ENCODE data around the gene SNCG. TPM values are rescaled to one million over a fixed set of nuclear protein-coding genes. Genes with fewer than 3 reads are reported as not detected.
A peak's percentile ranks its signal among the peaks of the same experiment; 100 is the strongest.

SNCG gene
- total RNA-seq, 1 experiment from 2014 or later, result 315 TPM

- in situ Hi-C loops (cut with HindIII; ENCODE audit: low pct_unique_long_range_greater_than_20kb, low sequenced_read_pairs), result no loop called here
- no peak for DNase-seq (ENCODE audit: low read depth)
Observed at GRCh38 chr10:86956848-86957448, 1.5 kb upstream of the SNCG start.

- in situ Hi-C loops (cut with HindIII; ENCODE audit: low pct_unique_long_range_greater_than_20kb, low sequenced_read_pairs), result no loop called here
- no peak for DNase-seq (ENCODE audit: low read depth)
Observed at GRCh38 chr10:86957471-86958115, 806 bp upstream of the SNCG start, which contains the start of gene MMRN2. TSS of gene MMRN2 (minus strand) at chr10:86957615. CDS start at chr10:86957541, 74 bp downstream.

- in situ Hi-C loops (cut with HindIII; ENCODE audit: low pct_unique_long_range_greater_than_20kb, low sequenced_read_pairs), result no loop called here
- peak; percentile 91 for DNase-seq (ENCODE audit: low read depth)
Observed at GRCh38 chr10:86958901-86959736, 720 bp downstream of the SNCG start.

GRCh38 chr10:86959737-86960002 lies 1.3 kb downstream of the SNCG start:
- no peak for DNase-seq (ENCODE audit: low read depth)
- in situ Hi-C loops (cut with HindIII; ENCODE audit: low pct_unique_long_range_greater_than_20kb, low sequenced_read_pairs), result no loop called here

GRCh38 chr10:86960003-86960862 lies 1.8 kb downstream of the SNCG start:
- in situ Hi-C loops (cut with HindIII; ENCODE audit: low pct_unique_long_range_greater_than_20kb, low sequenced_read_pairs), result no loop called here

GRCh38 chr10:86960863-86961434 lies 2.5 kb downstream of the SNCG start:
- DNase-seq (ENCODE audit: low read depth), result no peak
- in situ Hi-C loops (cut with HindIII; ENCODE audit: low pct_unique_long_range_greater_than_20kb, low sequenced_read_pairs), result no loop called here

More at GRCh38 chr10:86960003-86960862, 1.8 kb downstream of the SNCG start:
- peak; percentile 78 for DNase-seq (ENCODE audit: low read depth)

GRCh38 chr10:86961481-86962091 lies 3.2 kb downstream of the SNCG start:
- DNase-seq (ENCODE audit: low read depth), result no peak
- in situ Hi-C loops (cut with HindIII; ENCODE audit: low pct_unique_long_range_greater_than_20kb, low sequenced_read_pairs), result no loop called here

- in situ Hi-C loops (cut with HindIII; ENCODE audit: low pct_unique_long_range_greater_than_20kb, low sequenced_read_pairs), result no loop called here
- DNase-seq (ENCODE audit: low read depth), result no peak
Observed at GRCh38 chr10:86962136-86962980, 4.0 kb downstream of the SNCG start.

- no peak for DNase-seq (ENCODE audit: low read depth)
- in situ Hi-C loops (cut with HindIII; ENCODE audit: low pct_unique_long_range_greater_than_20kb, low sequenced_read_pairs), result no loop called here
Observed at GRCh38 chr10:86962981-86963310, 4.5 kb downstream of the SNCG start.

GRCh38 chr10:86963341-86963919 lies 5.0 kb downstream of the SNCG start:
- no peak for DNase-seq (ENCODE audit: low read depth)
- in situ Hi-C loops (cut with HindIII; ENCODE audit: low pct_unique_long_range_greater_than_20kb, low sequenced_read_pairs), result no loop called here

- no peak for DNase-seq (ENCODE audit: low read depth)
- in situ Hi-C loops (cut with HindIII; ENCODE audit: low pct_unique_long_range_greater_than_20kb, low sequenced_read_pairs), result no loop called here
Observed at GRCh38 chr10:86964061-86964846, 5.9 kb downstream of the SNCG start.

GRCh38 chr10:86964847-86965190 lies 6.4 kb downstream of the SNCG start:
- in situ Hi-C loops (cut with HindIII; ENCODE audit: low pct_unique_long_range_greater_than_20kb, low sequenced_read_pairs), result no loop called here
- no peak for DNase-seq (ENCODE audit: low read depth)

GRCh38 chr10:86965986-86966654 lies 7.7 kb downstream of the SNCG start:
- in situ Hi-C loops (cut with HindIII; ENCODE audit: low pct_unique_long_range_greater_than_20kb, low sequenced_read_pairs), result no loop called here
- no peak for DNase-seq (ENCODE audit: low read depth)

- in situ Hi-C loops (cut with HindIII; ENCODE audit: low pct_unique_long_range_greater_than_20kb, low sequenced_read_pairs), result no loop called here
- DNase-seq (ENCODE audit: low read depth), result no peak
Observed at GRCh38 chr10:86967481-86967941, 9.1 kb downstream of the SNCG start.

GRCh38 chr10:86968271-86968993 lies 10.0 kb downstream of the SNCG start, which contains the start of gene ADIRF:
TSS of gene ADIRF (plus strand) at chr10:86968482. CDS start at chr10:86968545, 63 bp downstream.
- no peak for DNase-seq (ENCODE audit: low read depth)
- in situ Hi-C loops (cut with HindIII; ENCODE audit: low pct_unique_long_range_greater_than_20kb, low sequenced_read_pairs), result no loop called here
